22Rv1 (cell line): Measurements from ENCODE around the gene NAIF1.

Source experiments
- H3K27ac ChIP-seq: fragments of 450-650 bp; 2 replicates; pipeline ENCODE4 v1.5.1; 2017
- ZFX ChIP-seq: fragments of 450-650 bp; IDR thresholded peaks from 2 replicates; pipeline ENCODE4 v1.6.1; 2017; ENCODE audit warnings: antibody characterized with exemption, borderline replicate concordance
- TF ChIP-seq, protein P1 (sequence below): fragments of 450-650 bp; IDR thresholded peaks from 2 replicates; pipeline ENCODE4 v1.5.1; 2017; ENCODE audit warnings: mild to moderate bottlenecking

NAIF1 gene

GRCh38 chr9:128094166-128094949 lies 27.2 kb upstream of the NAIF1 start:
- no peak for TF ChIP-seq ZFX
- TF ChIP-seq, protein P1, sequence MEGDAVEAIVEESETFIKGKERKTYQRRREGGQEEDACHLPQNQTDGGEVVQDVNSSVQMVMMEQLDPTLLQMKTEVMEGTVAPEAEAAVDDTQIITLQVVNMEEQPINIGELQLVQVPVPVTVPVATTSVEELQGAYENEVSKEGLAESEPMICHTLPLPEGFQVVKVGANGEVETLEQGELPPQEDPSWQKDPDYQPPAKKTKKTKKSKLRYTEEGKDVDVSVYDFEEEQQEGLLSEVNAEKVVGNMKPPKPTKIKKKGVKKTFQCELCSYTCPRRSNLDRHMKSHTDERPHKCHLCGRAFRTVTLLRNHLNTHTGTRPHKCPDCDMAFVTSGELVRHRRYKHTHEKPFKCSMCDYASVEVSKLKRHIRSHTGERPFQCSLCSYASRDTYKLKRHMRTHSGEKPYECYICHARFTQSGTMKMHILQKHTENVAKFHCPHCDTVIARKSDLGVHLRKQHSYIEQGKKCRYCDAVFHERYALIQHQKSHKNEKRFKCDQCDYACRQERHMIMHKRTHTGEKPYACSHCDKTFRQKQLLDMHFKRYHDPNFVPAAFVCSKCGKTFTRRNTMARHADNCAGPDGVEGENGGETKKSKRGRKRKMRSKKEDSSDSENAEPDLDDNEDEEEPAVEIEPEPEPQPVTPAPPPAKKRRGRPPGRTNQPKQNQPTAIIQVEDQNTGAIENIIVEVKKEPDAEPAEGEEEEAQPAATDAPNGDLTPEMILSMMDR = no peak
- peak overlapping the region; percentile 82 for H3K27ac ChIP-seq

DNA sequence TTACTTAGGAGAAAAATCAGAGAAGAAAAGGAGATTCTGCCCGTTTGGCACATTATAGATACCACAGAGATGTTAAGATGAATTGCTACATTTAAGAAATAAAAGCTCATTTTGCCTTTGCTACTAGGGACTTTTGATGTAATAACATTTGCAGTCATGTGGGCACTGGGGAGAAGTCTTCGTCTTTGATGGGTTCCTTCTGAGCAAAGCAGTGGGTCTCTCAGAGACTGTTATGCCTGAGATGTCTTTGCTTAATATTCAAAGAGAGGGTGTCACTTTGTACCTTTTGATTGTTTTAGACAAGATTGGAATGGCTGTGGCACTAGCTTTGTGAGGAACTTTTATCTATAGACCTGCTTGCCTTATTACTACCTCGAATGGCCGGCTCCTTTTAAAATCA lies 25.9 kb upstream of the NAIF1 start:
- peak overlapping the region; percentile 82 for H3K27ac ChIP-seq
- TF ChIP-seq, protein P1 = no peak
- no peak for TF ChIP-seq ZFX

DNA sequence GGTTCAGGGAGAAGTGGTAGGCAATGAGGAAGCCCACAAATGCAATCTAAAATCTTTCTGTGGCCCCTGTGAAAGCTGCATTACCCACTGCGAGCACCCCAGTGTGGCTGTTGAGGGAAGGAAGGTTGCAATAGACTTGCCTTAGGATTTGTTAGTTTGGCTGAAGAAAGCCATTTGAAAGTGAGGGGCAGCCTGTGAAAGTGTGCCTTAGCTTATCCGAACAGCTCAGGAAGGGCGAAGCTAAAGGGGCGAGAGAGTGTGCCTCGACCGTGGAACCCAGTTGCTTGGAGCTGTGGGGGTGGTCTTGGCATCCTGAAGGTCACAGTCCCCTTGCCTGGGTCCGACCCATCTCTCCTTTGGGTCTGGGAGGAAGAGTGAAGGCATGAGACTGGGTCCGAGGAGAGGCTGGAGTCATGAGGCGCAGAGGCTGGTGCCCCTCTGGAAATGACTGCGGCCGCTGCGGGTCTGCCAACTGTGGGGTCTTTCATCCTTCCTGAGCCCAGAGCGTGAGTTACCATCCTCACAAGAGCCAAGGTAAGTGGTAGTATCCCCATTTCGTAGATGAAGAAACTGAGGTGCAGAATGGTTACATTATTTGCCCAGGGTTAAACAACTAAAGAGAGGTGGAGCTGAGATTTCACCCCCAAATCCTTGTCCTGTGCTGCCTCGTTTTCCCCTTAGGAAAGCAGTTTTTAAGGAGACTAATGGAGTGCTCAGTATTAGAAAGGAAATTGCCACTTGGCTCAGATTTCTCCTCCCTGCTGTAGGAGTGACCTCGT lies 25.3 kb upstream of the NAIF1 start:
- TF ChIP-seq, protein P1 = no peak
- no peak for TF ChIP-seq ZFX
- peak overlapping the region; percentile 82 for H3K27ac ChIP-seq

GRCh38 chr9:128091571-128091970 lies 24.5 kb upstream of the NAIF1 start:
- H3K27ac ChIP-seq = no peak overlapping the region

DNA sequence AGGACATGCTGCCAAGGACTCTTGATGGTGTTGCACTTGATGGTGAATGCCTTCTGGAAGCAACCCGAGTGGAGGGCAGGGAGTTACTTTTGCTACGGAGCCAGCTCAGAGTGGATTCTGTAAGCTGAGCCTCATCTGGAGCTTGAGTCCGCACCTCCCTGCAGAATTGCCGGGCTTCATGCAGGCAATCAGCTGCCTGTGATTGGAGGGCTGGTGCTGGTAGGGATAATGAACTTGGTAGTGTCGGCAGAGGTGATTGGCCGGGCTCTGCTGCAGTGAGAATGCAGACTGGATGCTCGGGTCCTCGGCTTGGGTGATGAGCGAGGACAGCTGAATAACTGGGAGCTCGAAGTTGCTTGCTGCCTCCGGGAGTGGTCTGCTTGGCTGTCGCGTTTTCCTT lies 24.0 kb upstream of the NAIF1 start:
- TF ChIP-seq, protein P1 = no peak
- no peak for TF ChIP-seq ZFX
- H3K27ac ChIP-seq = no peak overlapping the region

More at GRCh38 chr9:128091571-128091970, 24.5 kb upstream of the NAIF1 start:
- TF ChIP-seq, protein P1 = no peak
- TF ChIP-seq ZFX = no peak

GRCh38 chr9:128089299-128089698 lies 22.2 kb upstream of the NAIF1 start:
- H3K27ac ChIP-seq = no peak overlapping the region
- TF ChIP-seq, protein P1 = no peak
- TF ChIP-seq ZFX = no peak

GRCh38 chr9:128088253-128088945 lies 21.3 kb upstream of the NAIF1 start:
- TF ChIP-seq ZFX = no peak
- TF ChIP-seq, protein P1 = no peak
- H3K27ac ChIP-seq = no peak overlapping the region
